ENCODE data around the gene ANO10.
"Not testable (repeated sequence)": the region's sequence is repeated elsewhere in the genome, so short reads cannot be mapped to it uniquely, and the experiment has no call there.

Gene ANO10

GRCh38 chr3:43465109-43465508 lies 156.7 kb downstream of the ANO10 start:
- no peak for DNase-seq

- DNase-seq, result not testable (repeated sequence)
Observed at GRCh38 chr3:43462566-43462965, 159.2 kb downstream of the ANO10 start.

- no peak for DNase-seq
Observed at GRCh38 chr3:43461345-43461744, 160.5 kb downstream of the ANO10 start.

GRCh38 chr3:43457038-43457437 lies 164.8 kb downstream of the ANO10 start:
- not testable (repeated sequence) for DNase-seq

GRCh38 chr3:43455233-43455632 lies 166.6 kb downstream of the ANO10 start:
- DNase-seq, result no peak

GRCh38 chr3:43453981-43454380 lies 167.8 kb downstream of the ANO10 start:
- no peak for DNase-seq

- DNase-seq, result no peak
Observed at GRCh38 chr3:43451670-43452254, 170.0 kb downstream of the ANO10 start.

GRCh38 chr3:43448098-43448497 lies 173.7 kb downstream of the ANO10 start:
- no peak for DNase-seq

GRCh38 chr3:43445820-43446219 lies 176.0 kb downstream of the ANO10 start:
- no peak for DNase-seq

- no peak for DNase-seq
Observed at GRCh38 chr3:43442872-43443395, 178.9 kb downstream of the ANO10 start.

- DNase-seq, result no peak
Observed at GRCh38 chr3:43436507-43437140, 185.2 kb downstream of the ANO10 start.

- no peak for DNase-seq
Observed at GRCh38 chr3:43435706-43436105, 186.1 kb downstream of the ANO10 start.

GRCh38 chr3:43434431-43434830 lies 187.4 kb downstream of the ANO10 start:
- DNase-seq, result no peak

- no peak for DNase-seq
Observed at GRCh38 chr3:43432462-43432861, 189.3 kb downstream of the ANO10 start.

- no peak for DNase-seq
Observed at GRCh38 chr3:43426388-43426787, 195.4 kb downstream of the ANO10 start.

GRCh38 chr3:43425829-43426228 lies 196.0 kb downstream of the ANO10 start:
- DNase-seq, result no peak

GRCh38 chr3:43423639-43424038 lies 198.2 kb downstream of the ANO10 start:
- DNase-seq, result no peak

- DNase-seq, result no peak
Observed at GRCh38 chr3:43423142-43423541, 198.7 kb downstream of the ANO10 start.

- no peak for DNase-seq
Observed at GRCh38 chr3:43418601-43419272, 203.1 kb downstream of the ANO10 start.

- DNase-seq, result no peak
Observed at GRCh38 chr3:43417133-43417532, 204.7 kb downstream of the ANO10 start.

- DNase-seq, result no peak
Observed at GRCh38 chr3:43415088-43415487, 206.7 kb downstream of the ANO10 start.

GRCh38 chr3:43413676-43414368 lies 208.0 kb downstream of the ANO10 start:
- DNase-seq, result no peak

GRCh38 chr3:43411429-43411828 lies 210.4 kb downstream of the ANO10 start:
- DNase-seq, result no peak

- DNase-seq, result no peak
Observed at GRCh38 chr3:43410592-43410991, 211.2 kb downstream of the ANO10 start.
